Natural killer cell (primary cell): ENCODE measurements around the gene GRK6. TPM values are rescaled to one million over a fixed set of nuclear protein-coding genes. Genes with fewer than 3 reads are reported as not detected.

Experiments
- ATAC-seq, 3 donors: fragments of 150-1000 bp in 2 of 3; fragments of 200-7000 bp in 1 of 3; cut with Tn5 transposase; 1 replicate in 1 of 3; 2 replicates in 2 of 3; pipeline ENCODE4 v1.10.0; 2021; ENCODE audit warnings: mild to moderate bottlenecking in 2 of 3, moderate library complexity in 2 of 3
- DNase-seq, 2 donors: peaks; one replicate each; pipeline versions ENCODE4 v3.0.0 to v3.0.0-alpha.2; 2013 to 2021; ENCODE audit warnings: mixed read lengths in 1 of 2
- H3K27ac ChIP-seq: one replicate; pipeline ENCODE4 v1.5.1; 2013; ENCODE audit warnings: mild to moderate bottlenecking, low read length
- H3K27me3 ChIP-seq: one replicate; pipeline ENCODE4 v1.6.1; 2013; ENCODE audit warnings: low read length; ENCODE audit not compliant: control insufficient read depth, insufficient read depth
- H3K36me3 ChIP-seq: one replicate; pipeline ENCODE4 v1.6.1; 2013; ENCODE audit warnings: low read length; ENCODE audit not compliant: control insufficient read depth, insufficient read depth
- H3K4me1 ChIP-seq: one replicate; pipeline ENCODE4 v1.6.1; 2013; ENCODE audit warnings: low read length; ENCODE audit not compliant: control insufficient read depth, insufficient read depth
- H3K4me3 ChIP-seq: one replicate; pipeline ENCODE4 v1.5.1; 2013; ENCODE audit warnings: low read length
- H3K9me3 ChIP-seq: one replicate; pipeline ENCODE4 v1.6.1; 2013; ENCODE audit warnings: low read length; ENCODE audit not compliant: control insufficient read depth, insufficient read depth
- H3K27ac Mint-ChIP-seq, 2 donors: one replicate each; pipeline ENCODE4 v1.8.0; 2022; ENCODE audit warnings: mild to moderate bottlenecking in 2 of 2, mixed read lengths in 2 of 2, moderate library complexity in 1 of 2
- H3K27me3 Mint-ChIP-seq, 2 donors: one replicate each; pipeline ENCODE4 v1.8.0; 2022; ENCODE audit warnings: low read depth in 2 of 2, mixed read lengths in 2 of 2
- H3K36me3 Mint-ChIP-seq: one replicate; pipeline ENCODE4 v1.8.0; 2022; ENCODE audit warnings: mixed read lengths
- H3K4me1 Mint-ChIP-seq, 2 donors: one replicate each; pipeline ENCODE4 v1.8.0; 2022; ENCODE audit warnings: mixed read lengths in 2 of 2
- H3K4me3 Mint-ChIP-seq: one replicate; pipeline ENCODE4 v1.8.0; 2022; ENCODE audit warnings: mild to moderate bottlenecking, moderate library complexity, mixed read lengths
- H3K9me3 Mint-ChIP-seq, 2 donors: one replicate each; pipeline ENCODE4 v1.8.0; 2022; ENCODE audit warnings: mixed read lengths in 2 of 2
- WGBS: methylation state at CpG from one replicate; pipeline ENCODE4 v1.1.7; 2013; ENCODE audit warnings: missing lambda C conversion rate; ENCODE audit not compliant: insufficient coverage; 5-methylcytosine and 5-hydroxymethylcytosine counted together
- intact Hi-C: fragments of 100-400 bp; cut with micrococcal nuclease; formaldehyde crosslinking; loops from one replicate; pipeline ENCODE4 v1.14.2; 2022
- total RNA-seq, 4 donors: library from RNA; stranded (reverse); fragments of 120-200 nt in 1 of 4; gene quantifications; one replicate each; pipeline versions ENCODE4 v1.2.3 to v1.2.4, GENCODE V29; 2013 to 2022
- TF ChIP-seq, protein P1 (sequence below): fragments of 200-600 bp; IDR thresholded peaks from one replicate; pipeline ENCODE4 v1.8.0; 2022; ENCODE audit warnings: antibody characterized with exemption

Gene GRK6
- total RNA-seq, 3 donors from 2014 or later (not counting 1 experiment from before 2014, with no cell fraction given): 173 to 221 (median 190) TPM

DNA sequence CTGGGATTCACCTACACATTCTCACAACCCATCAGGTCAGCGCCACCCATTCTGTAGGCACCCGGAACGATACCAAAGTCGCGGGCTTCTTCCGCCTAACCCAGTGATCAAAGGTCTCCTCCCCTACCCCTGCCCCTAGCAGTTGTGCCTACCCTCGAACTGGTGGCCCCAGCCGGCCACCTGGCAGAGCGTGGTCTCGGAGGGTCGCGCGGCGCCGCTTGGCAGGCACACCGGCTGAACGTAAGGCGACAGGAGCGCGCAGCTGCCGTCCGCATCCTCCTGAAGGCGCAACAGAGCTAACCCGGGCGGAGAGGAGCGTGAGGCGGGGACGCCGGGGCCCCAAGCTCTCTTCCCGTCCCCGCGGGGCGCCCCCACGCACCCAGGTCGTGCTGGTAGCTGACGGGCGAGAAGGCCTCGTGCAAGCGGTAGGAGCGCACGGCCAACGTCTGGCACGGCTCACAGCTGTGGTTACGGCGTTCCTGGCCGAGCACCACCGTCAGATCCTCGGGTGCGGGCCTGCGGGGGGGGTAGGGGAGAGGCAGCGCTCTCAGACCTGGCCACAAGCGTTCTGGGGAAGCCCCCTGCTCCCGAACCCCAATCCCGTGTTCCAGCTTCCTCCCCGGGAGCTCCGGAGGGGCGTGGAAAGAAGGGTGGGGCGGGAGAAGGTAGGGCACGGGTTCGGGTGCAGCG is 23.2 kb upstream of the GRK6 start:
- TF ChIP-seq, protein P1, sequence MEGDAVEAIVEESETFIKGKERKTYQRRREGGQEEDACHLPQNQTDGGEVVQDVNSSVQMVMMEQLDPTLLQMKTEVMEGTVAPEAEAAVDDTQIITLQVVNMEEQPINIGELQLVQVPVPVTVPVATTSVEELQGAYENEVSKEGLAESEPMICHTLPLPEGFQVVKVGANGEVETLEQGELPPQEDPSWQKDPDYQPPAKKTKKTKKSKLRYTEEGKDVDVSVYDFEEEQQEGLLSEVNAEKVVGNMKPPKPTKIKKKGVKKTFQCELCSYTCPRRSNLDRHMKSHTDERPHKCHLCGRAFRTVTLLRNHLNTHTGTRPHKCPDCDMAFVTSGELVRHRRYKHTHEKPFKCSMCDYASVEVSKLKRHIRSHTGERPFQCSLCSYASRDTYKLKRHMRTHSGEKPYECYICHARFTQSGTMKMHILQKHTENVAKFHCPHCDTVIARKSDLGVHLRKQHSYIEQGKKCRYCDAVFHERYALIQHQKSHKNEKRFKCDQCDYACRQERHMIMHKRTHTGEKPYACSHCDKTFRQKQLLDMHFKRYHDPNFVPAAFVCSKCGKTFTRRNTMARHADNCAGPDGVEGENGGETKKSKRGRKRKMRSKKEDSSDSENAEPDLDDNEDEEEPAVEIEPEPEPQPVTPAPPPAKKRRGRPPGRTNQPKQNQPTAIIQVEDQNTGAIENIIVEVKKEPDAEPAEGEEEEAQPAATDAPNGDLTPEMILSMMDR: no peak
- peak; percentile 31 to 50 (median 43) for ATAC-seq
- peak overlapping the region; percentile 62 to 84 for H3K27ac Mint-ChIP-seq
- H3K27me3 ChIP-seq: peaks cover 22% of the 10 kb centered on the region
- H3K4me1 Mint-ChIP-seq: peaks cover 35 to 42% of the 10 kb centered on the region in 2 donors
- H3K9me3 Mint-ChIP-seq: no peaks in the 10 kb centered on the region
- intact Hi-C loops: loop anchor here (1.0 kb wide), 1 partner anchor 13 kb away; no protein-coding TSS in a partner anchor
- H3K36me3 ChIP-seq: no peaks in the 10 kb centered on the region
- peak overlapping the region; percentile 72 for H3K4me3 Mint-ChIP-seq
- H3K9me3 ChIP-seq: no peaks in the 10 kb centered on the region
- 2% methylated on average over 61 of the region's 61 CpGs for WGBS
- no peaks in the 10 kb centered on the region for H3K36me3 Mint-ChIP-seq
- peaks cover 50% of the 10 kb centered on the region for H3K4me1 ChIP-seq
- peak overlapping the region; percentile 2 for H3K4me3 ChIP-seq
- no peak overlapping the region for H3K27ac ChIP-seq
- peak; percentile 50 to 85 for DNase-seq
- peaks cover 13 to 17% of the 10 kb centered on the region in 2 donors for H3K27me3 Mint-ChIP-seq

DNA sequence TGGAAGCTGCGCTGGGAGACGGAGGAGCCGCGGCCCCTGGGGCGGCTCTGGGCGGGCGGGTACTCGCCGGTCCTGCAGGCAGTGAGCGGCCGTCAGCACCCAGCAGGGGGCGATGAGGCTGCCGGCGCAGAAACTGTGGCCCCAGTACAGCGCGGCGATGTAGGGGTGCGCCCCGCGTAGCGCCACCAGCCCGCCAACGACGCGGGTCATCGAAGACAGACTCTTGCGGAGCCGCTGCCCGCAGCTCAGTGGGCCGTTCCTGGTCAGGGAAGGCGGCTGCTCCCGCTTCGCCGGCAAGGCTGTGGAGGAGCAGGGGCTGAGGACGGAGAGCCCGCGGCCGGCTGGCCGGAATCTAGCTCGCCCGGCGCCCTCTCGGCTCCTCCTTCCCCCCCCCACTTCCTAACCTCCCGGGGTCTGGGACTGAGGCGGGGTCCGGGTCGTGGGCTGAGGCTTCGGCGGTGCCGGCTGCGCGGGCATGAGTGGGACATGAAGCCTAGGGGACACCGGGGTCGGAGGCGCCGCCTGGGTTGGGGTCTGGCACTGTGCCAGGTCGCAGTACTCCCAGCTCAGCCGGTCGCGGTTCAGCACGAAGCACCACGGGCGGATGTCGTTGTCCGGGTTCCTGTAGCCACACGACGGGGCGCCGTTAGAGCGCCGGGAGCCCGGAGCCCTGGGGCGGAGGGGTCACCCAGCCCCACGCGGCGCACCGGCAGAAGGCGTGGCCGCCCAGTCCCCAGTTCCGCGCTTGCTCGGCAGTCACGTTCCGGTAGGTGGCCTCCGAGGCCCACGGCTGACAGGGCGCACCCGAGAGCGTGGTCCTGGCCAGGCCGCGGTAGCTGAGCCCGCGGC is 22.5 kb upstream of the GRK6 start:
- Histone ChIP-seq H3K36me3 (no peaks in the 10 kb centered on the region), H3K9me3 (no peaks in the 10 kb centered on the region), H3K4me3 (peak overlapping the region; percentile 36), H3K4me1 (peaks cover 51% of the 10 kb centered on the region), H3K27me3 (peaks cover 22% of the 10 kb centered on the region), H3K27ac (peak overlapping the region; percentile 51)
- H3K27ac Mint-ChIP-seq: peak overlapping the region; percentile 62 to 84
- H3K36me3 Mint-ChIP-seq: no peaks in the 10 kb centered on the region
- intact Hi-C loops: loop anchor here (1.0 kb wide), 4 partner anchors 14 to 97 kb away; partner anchors contain the start of gene GRK6
- ATAC-seq (peak; percentile 80 to 91 (median 81)), DNase-seq (peak; percentile 81 to 94)
- TF ChIP-seq, protein P1: peak; percentile 66
- H3K9me3 Mint-ChIP-seq: no peaks in the 10 kb centered on the region
- peak overlapping the region; percentile 72 for H3K4me3 Mint-ChIP-seq
- peaks cover 13 to 17% of the 10 kb centered on the region in 2 donors for H3K27me3 Mint-ChIP-seq
- under 1% methylated on average over 93 of the region's 93 CpGs for WGBS
- peaks cover 37 to 45% of the 10 kb centered on the region in 2 donors for H3K4me1 Mint-ChIP-seq

DNA sequence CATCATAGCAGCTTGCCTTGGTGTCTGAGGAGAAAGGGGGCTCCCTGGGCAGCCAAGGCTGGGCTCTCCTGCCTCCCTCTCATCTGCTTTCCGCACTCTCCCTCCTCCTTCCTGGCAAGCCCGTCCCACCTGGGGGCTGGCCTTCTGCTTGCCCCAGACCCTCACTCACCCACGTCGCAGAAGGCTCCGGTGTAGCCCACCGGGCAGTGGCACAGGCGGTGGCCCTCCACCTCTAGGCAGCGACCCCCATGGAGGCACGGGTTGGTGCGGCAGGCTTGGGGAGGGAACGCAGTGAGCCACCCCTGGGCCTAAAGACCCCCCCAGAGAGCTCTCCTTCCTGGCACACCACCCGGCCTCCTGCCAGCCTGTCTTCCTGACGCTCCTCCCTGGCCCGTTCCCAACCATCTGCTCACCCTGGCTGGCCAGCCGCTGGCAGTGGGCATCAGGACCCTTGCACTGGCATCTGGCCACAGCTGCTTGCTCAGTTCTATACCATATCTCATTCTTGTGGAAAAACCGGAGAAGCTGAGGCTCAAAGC is 21.8 kb upstream of the GRK6 start:
- no peak for ATAC-seq
- Mint-ChIP-seq H3K4me3 (peak overlapping the region; percentile 72), H3K36me3 (no peaks in the 10 kb centered on the region), H3K4me1 (peaks cover 43 to 52% of the 10 kb centered on the region in 2 donors), H3K27me3 (peaks cover 13 to 17% of the 10 kb centered on the region in 2 donors), H3K9me3 (no peaks in the 10 kb centered on the region), H3K27ac (peak overlapping the region; percentile 62 to 84)
- intact Hi-C loops: loop anchor here (1.0 kb wide), 3 partner anchors 22 to 97 kb away; partner anchors contain the start of gene GRK6
- H3K4me1 ChIP-seq: peaks cover 55% of the 10 kb centered on the region
- peak overlapping the region; percentile 22 for H3K27ac ChIP-seq
- H3K4me3 ChIP-seq: no peak overlapping the region
- H3K9me3 ChIP-seq: no peaks in the 10 kb centered on the region
- no peak for DNase-seq
- TF ChIP-seq, protein P1: no peak
- no peaks in the 10 kb centered on the region for H3K36me3 ChIP-seq
- peaks cover 20% of the 10 kb centered on the region for H3K27me3 ChIP-seq
- 54% methylated on average over 16 of the region's 16 CpGs for WGBS
